HK-2 (cell line): Measurements from ENCODE around the gene TC2N.
"Not testable (repeated sequence)": the region's sequence is repeated elsewhere in the genome, so short reads cannot be mapped to it uniquely, and the experiment has no call there.

ENCODE experiments used
- DNase-seq: peaks from one replicate; pipeline ENCODE4 v3.0.0-alpha.2; 2018; ENCODE audit not compliant: unreplicated experiment

The TC2N gene

DNA sequence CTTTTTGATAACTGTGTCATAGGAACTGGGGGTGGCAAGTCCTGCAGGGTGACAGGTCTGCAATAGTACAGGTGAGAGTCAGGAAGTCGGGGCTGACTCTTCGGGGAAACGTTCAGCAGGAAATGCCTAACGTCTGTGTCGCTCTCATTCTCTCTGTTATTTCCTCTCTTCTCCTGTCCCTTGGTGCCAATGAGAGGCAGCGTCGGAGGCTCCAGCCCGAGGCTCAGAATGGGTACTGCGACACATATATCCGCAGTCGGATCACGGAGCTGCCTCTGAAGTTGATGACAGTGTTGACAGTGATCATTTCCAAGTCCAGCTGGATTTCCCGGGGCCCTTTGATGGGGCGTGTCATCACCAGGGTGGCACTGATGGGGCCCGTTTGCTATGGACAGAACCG lies 2.7 kb upstream of the TC2N start:
- peak; percentile 14 for DNase-seq

DNA sequence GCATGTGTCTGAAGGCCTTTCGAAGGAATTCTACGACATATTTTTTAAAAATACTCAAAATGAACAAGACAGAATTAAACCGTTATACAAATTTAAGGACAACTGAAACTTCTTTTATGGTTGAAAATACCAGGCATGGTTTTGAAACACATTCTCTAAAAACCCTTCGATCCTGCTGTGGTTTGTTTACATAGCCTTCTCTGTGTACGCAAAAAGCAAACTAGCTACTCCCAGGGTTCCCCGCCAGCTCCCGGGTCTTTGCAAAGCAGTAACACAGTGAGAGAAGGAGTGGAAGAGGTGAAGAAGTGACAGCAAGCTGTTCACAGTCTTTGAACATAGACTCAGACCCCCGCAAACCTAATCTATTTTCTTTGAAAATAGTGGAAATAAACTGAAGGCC lies 2.2 kb upstream of the TC2N start:
- no peak for DNase-seq

DNA sequence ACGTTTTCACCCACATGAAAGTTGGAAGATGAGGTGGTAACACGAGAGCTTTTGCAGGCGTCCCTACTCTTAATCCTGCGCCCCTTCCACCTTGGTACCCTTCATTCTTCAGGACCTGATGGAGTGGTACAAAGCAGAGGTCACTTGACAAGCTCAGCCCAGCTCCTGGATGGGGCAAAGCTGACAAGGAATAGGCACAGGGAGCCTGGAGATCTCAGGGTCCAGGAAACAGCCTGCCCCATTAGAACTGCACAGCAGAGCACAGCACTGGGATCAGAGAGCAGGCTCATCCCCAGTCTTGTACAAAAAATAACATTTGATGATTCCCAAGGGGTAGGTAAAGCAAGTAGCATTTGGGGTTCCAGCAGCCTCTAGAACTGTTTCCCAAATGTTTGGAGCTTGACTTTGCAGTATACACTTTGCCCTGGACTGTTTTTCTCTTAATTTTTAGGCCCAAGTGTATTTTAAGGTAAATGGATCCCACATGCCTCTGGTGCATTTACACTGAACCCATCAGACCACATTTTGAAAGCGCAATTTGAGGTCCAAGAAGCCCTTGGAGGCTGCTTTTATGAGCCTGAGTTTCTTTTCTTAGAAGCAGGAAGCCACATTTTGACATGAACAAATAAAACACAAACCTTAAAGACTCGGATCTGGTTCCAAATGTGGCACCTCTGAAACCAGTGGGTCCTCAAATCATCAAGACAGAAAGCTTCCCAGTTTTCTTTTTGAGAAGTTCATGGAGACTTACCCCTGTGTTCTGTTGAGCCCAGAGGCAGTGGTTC lies 633 bp downstream of the TC2N start:
- DNase-seq: no peak

DNA sequence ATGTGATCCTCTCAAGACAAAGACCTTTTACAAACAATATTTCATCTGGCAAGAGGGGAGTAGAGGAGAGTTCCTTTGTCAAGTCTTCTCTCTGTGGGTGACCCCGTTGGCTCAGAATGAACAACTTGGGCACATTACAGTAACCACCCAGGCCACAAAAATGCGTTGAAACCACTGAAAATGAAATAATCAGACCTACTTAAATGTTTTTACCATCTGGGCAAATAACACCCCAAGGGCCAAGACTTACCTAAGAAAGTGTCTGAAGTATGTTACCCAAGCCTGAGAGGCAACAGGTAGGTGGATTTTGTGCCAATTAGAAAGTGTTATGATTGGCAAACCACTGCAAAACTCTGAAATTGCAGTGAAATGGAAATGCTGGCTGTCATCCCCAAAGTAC lies 1.3 kb downstream of the TC2N start:
- no peak for DNase-seq

DNA sequence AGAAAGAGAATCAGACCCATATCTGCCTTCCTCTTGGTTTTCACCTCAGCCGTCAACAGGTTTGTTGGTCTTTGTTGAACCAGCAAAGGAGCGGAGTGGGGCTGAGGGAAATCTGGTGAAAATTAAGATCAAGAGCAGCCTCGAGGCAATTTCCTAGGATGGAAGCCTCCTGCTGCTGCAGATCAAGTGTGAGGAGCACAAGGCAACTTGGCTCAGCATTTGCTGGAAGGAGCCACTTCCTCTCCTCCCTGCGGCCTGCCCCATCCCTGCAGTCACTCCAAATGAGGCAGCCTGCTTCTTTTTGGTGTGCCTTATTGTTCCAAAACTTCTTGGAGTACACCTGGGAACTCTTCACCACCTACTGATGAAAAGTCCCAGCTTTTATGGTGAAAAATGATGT lies 4.9 kb downstream of the TC2N start:
- DNase-seq: no peak

DNA sequence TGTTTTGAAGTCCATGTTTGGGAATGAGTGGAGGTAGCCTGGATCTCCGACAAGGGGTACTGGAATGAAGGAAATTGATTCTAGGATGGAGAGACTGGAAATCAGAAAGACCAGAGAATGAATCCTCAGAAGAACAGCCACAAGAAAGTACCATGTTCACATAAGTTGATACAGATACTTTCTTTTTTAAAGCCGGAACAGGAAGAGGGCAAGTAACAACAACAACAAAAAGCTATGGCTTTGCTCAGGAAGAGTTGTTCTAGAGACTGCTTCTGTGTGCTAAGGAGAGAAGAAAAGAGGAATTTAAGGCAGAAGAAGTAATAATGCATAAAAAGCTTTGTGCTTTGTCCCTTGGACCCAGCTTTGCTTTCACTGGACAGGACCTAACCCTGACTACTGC lies 6.2 kb downstream of the TC2N start:
- no peak for DNase-seq

DNA sequence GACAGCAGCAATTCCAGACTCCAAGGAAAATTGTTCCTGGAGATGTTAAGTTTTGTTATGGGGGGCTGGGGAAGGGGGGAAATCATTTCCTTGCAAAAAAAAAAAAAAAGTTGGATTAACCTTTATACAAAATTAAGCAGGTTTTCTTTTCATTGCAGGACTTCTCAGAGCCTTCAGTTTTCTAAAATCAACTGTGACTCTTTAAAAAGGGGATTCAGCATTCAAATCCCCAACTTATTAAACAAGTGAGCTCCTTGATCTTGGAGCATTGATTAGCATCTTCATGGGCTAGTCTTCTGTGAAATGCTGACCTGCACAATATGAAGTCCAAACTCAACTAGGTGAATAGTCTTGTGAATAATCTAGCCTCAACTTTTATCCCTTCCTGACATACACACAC lies 7.1 kb downstream of the TC2N start:
- DNase-seq: no peak

DNA sequence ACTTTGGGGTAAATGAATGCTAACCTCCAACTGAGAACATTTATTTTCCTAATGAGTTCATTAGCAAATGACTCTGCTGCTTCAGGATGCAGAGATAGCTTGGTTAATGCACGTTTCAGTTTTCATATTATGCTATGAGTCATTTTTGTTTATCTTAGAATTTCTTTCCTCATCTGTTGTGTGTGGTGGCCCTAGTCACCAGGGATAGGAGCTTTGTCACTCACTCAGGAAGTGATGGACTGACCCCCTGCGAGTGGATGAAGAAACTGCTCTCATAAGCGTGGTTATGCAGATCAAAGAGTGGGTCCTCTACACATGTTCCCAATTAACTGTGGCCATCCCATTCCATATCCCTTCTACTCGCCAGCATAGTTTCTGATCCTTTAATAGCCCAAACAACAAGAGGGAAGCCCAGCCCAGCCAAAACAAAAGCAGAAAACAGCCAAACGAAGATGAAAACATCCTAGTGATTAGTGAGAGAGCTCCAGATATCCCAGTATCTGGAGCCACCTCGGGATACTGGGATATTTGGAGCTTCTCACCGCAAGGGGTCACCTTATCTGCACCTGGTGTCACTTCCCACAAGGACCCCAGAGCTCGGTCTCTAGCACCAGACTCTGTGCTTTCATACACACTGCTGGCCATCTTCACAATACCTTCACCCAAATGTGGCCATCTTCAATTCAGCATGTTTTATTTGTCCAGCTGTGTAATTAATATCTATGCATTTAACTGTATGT lies 8.6 kb downstream of the TC2N start:
- DNase-seq: no peak

DNA sequence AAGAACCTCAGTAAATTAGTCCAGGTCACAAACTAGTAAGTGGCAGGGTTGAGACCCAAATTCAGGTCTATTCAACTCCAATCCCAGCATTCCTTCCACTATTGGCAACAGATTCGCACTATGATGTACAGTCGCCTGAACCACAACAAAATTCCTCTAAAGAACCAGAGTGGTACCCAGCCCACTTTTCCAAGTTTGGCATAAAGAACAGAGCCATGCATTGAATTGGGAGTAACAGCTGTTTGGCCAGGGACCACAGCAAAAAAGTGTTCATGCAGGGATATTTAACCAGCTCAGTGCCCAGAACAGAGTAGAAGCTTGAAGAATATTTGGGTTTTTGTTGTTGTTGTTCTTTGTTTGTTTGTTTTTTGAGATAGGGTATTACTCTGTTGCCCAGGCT lies 9.7 kb downstream of the TC2N start:
- no peak for DNase-seq

DNA sequence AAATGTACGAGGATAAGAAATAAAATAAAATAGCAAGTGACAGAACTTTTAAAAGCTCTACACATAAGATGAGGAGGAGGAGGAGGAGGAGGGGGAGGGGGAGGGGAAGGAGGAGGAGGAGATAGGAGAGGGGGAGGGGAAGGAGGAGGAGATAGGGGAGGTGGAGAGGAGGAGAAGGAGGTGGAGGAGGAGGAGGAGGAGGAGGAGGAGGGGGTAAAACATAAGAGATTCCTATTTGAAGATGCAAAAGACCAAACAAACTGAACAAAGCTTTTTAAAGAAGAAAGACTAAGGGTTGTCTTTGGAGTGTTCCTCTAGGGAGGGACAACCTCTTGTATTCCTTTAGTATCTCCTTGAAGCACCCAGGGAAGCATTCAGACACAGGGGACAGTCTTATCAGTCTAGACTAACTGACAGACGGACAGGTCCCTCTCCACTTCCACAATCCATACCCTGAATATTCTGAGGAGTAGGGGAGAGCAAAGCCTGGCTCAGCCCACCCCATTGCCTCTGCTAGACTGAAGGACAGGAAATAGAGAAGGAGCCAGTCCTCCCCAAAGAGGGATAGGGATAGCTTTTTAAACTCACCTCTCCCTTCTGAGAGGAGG lies 12.9 kb downstream of the TC2N start:
- DNase-seq: no peak

DNA sequence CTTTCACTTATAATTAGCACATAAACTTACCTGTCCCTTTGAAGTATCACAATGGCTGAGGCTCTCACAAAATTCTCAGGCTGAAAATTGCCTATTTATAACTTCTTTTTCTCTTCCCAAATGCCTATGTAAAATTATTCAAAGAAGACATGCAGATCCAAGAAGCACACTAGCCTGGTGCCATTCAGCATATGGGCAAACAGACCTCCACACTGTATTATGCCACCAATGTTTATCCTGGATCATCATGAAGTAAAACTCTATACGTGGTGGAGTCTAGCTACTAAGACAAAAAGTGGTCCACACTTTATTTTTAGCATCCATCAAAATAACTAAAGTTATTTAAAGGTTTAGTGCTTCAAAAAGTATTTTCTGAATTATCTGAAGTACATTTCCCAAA lies 15.8 kb downstream of the TC2N start:
- DNase-seq: no peak

DNA sequence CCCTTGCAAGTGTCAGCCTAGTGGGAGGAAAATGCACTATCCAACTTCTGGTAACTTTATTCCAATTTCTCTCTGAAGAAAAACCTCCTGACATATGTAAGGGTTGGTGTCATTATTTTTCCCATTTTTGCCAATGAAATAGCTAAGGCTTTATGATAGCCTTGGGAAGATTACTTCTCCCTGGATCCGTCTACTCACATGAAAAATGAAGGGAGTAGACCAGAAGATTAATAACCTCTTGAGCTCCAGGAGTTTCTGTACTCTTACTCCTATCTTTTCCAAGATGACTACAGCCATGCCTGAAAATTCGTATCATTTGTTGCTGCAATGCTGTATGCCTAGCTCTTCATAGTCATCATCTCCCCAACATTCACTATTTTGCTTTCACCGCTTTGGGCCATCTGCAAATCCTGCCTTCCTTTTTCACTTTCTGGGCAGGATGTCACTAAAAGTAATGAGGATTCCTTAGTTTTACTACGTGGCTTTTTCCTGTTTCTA lies 18.8 kb downstream of the TC2N start:
- DNase-seq: no peak

DNA sequence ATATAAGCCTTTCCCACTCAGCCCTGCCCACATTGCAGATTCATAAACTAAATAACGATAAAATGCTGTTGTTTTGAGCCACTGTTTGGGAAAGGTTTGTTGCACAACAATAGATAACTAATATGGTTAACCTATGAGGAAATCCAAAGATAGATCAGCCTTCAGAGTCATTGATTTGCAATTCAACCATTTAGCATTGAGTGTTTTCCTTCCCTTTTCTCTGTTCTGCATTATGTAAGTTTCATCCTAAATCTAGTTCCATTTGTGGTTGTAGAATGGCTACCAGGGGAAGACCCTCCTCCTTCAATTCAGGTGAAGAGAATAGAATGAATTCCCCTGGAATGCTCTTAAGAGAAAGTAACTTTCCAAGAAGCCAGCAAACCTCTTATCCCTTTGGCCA lies 19.6 kb downstream of the TC2N start:
- DNase-seq: no peak

DNA sequence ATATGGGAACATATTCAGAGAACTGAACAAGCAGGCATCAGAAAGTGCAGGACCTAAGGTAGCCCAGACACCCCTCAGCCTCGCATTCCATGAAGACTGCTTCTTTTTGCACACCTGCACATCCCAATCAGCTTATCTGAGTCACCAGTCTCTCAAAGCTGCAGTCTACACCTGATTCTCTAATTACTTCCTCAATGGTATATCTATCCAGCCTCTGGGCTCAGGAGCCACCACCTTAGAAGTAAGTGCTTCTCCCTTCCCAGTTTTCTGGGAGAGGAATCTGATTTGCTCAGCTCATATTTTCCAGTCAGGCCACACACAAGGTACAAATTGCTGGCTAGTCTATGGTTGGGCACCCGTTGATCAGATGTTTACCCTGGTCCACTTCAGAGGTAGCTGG lies 21.7 kb downstream of the TC2N start:
- DNase-seq: no peak

DNA sequence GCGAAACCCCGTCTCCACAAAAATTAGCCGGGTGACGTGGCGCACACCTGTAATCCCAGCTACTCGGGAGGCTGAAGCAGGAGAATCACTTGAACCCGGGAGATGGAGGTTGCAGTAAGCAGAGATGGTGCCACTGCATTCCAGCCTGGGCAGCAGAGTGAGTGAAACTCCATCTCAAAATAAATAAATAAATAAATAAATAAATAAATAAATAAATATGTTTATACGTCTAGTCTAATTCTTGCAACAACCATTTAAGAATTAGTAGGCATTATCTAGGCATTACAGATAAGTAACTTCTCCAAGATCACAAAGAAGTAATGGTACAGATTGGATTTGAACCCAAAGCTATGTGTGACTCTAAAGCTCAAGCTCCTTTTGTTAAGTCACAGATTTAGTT lies 22.3 kb downstream of the TC2N start:
- DNase-seq: not testable (repeated sequence)

DNA sequence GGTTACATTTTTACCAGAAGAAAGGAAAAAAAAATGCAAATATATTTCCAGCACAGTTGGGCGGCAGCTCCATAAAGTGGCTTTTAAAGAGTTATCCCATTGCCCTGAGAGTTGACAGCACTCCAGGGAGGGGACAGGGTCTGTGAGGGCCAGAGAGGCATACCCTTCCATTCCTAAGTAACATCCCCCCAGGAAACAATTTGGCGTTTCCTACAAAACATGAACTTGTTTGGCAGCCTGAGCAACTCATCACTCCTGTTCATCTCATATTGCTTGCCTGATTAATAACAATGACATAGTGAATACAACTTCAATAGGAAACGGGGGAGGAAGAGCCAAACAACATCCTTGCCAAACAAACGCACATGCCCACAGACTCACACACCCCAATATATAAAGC lies 23.3 kb downstream of the TC2N start:
- no peak for DNase-seq

DNA sequence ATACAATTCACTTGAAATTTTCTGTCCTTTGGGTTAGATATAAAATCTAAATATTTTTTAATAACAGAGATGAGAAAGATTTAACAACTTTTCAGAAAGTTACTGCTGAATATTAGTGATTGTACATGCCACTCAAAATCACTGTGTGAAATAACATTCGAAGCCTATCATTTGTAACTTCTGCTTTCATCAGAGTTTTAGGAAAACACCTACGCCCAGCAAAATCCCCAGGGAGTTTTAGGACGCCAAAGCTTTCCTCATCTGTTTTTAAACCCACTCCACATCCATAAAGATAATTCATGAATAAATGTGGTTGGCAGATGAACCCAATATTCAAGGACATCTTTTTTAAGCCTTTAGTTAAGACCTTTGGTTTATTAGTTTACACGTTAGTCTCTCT lies 23.9 kb downstream of the TC2N start:
- DNase-seq: no peak

DNA sequence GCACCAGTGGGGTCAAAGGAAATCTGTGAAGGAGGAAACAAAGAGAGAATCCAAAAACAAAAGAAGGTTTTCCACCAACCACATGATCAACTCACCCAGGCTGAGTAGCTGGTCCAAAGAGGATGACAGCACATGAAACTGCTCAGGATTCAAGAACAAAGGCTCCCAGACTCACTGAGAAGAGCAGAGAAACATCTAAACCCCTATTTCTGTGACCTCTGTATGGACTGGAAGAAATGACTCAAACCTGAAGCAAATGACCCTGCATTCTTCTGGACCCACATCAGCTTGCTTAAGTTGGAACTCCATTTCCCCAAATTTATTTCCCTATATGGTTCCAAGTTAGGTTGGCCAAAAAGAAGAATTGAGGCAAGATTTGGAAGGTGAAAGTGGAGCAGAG lies 26.3 kb downstream of the TC2N start:
- no peak for DNase-seq

DNA sequence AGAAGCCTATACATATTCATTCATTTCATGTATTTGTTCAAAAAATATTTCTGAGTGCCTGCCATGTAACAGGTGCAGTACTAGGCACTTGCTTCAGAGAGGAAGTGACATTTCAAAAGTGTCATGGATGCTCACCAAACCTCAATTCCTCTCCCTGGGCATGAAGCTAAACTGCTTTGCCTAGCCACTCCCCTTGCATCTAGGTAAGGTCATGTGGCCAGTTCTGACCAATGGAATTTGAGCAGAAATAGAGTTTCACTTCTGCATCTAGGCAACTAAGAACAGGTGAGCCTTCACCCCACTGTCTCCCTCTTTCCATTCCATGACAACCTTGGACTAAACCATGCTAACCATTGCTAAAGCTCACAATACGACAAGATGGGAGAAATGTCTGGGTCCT lies 27.6 kb downstream of the TC2N start:
- DNase-seq: no peak

DNA sequence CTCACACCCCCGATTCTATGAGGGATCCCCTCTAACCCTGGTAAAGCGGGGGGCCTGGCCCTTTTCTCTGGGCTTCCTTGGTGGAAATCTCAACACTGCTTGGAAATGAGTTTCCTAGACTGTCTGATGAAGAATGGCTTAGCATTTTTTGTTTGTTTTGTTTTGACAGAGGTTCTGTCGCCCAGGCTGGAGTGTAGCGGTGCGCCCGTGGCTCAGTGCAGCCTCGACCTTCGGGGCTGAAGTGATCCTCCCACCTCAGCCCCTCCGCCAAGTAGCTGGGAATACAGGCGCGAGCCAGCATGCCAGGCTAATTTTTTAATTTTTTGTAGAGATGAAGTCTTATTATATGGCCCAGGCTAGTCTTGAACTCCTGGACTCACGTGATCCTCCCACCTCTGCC lies 30.3 kb downstream of the TC2N start:
- DNase-seq: no peak

DNA sequence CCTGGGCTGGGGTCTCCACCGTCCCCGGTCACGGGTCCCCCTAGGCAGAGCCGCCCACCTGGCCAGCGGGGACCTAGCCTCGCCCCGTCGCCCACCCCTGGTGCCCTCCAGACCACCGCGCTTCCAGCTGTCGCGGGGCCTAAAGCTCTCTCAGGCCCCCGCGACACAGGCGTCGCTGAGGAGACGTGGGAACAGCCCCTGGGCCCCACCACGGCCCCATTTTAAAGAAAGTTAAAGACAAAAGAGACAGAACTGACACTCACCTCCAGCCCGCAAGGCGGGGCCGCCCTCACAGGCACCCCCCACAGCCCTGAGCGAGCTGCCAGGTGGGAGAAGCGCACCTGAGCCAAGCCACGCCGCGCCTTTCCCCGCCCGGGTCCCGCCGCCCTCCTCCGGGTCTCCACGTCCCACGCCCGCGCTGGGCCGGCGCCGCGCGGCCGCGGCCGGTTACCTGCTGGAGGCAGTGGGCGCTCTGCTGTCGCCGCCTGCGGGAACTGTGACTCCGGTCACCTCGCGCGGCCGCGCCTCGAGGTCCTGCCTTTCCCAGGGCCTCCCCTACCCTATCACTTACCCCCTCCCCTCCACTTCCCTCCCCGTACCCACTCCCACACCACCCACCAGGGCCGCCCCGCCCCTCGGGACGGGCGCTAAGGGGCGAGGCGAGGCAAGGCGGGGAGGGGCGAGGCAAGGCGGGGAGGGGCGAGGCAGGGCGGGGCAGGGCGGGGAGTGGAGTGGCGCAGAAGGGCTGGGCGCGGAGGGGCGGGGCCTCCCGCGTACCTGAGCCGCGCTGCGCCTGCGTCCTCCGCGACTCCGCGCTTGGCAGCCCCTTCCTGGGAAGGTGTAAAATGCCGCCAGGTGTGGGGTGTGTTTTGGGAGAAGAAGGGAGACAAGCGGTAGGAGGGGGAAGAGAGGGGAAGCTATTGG lies 31.2 kb downstream of the TC2N start:
- peak; percentile 72 for DNase-seq
